Occipital lobe (tissue), 2 donors: ENCODE measurements around the gene HTR1B. TPM values are rescaled to one million over a fixed set of nuclear protein-coding genes. Genes with fewer than 3 reads are reported as not detected.

ENCODE experiments used
- DNase-seq: peaks from one replicate; lab custom pipeline; 2025; lab: John Stamatoyannopoulos, UW
- total RNA-seq: library from RNA; depleted of rRNA; stranded (reverse); fragments of >200 nt; gene quantifications from one replicate; pipeline ENCODE4 v1.2.3, GENCODE V29; 2014

Gene HTR1B
- 0.94 TPM for total RNA-seq

GRCh38 chr6:77463308-77463860, at the start of gene HTR1B:
Gene HTR1B, minus strand, starts transcription at chr6:77463491. Its CDS starts 88 bp downstream, at chr6:77463403.
- no peak for DNase-seq

- no peak for DNase-seq
Observed at GRCh38 chr6:77512554-77512953, 49.3 kb upstream of the HTR1B start.

- DNase-seq, result no peak
Observed at GRCh38 chr6:77511860-77512259, 48.6 kb upstream of the HTR1B start.

GRCh38 chr6:77502981-77503380, 39.7 kb upstream of the HTR1B start:
- DNase-seq, result no peak

GRCh38 chr6:77492530-77492929, 29.2 kb upstream of the HTR1B start:
- no peak for DNase-seq

- DNase-seq, result no peak
Observed at GRCh38 chr6:77487808-77488425, 24.6 kb upstream of the HTR1B start.

GRCh38 chr6:77482981-77483380, 19.7 kb upstream of the HTR1B start:
- DNase-seq, result no peak

- no peak for DNase-seq
Observed at GRCh38 chr6:77474973-77475372, 11.7 kb upstream of the HTR1B start.

- DNase-seq, result no peak
Observed at GRCh38 chr6:77474286-77474956, 11.1 kb upstream of the HTR1B start.

- no peak for DNase-seq
Observed at GRCh38 chr6:77470983-77471382, 7.7 kb upstream of the HTR1B start.

- DNase-seq, result no peak
Observed at GRCh38 chr6:77468939-77469338, 5.6 kb upstream of the HTR1B start.

- no peak for DNase-seq
Observed at GRCh38 chr6:77466451-77467437, 3.5 kb upstream of the HTR1B start.

GRCh38 chr6:77466055-77466450, 2.8 kb upstream of the HTR1B start:
- DNase-seq, result peak; percentile 27

- no peak for DNase-seq
Observed at GRCh38 chr6:77464495-77464867, 1.2 kb upstream of the HTR1B start.

GRCh38 chr6:77463861-77464494, 687 bp upstream of the HTR1B start:
- no peak for DNase-seq

- DNase-seq, result no peak
Observed at GRCh38 chr6:77462359-77463307, 658 bp downstream of the HTR1B start.

GRCh38 chr6:77461796-77462195, 1.5 kb downstream of the HTR1B start:
- no peak for DNase-seq

- no peak for DNase-seq
Observed at GRCh38 chr6:77458421-77458820, 4.9 kb downstream of the HTR1B start.

- no peak for DNase-seq
Observed at GRCh38 chr6:77457720-77458349, 5.5 kb downstream of the HTR1B start.
